Activated gamma-delta T cell (primary cell): ENCODE results near the gene ESRRG.
"Not testable (repeated sequence)": the region's sequence is repeated elsewhere in the genome, so short reads cannot be mapped to it uniquely, and the experiment has no call there.

Experiments used
- DNase-seq: peaks from one replicate; lab custom pipeline; 2025; lab: John Stamatoyannopoulos, UW

ESRRG gene

DNA sequence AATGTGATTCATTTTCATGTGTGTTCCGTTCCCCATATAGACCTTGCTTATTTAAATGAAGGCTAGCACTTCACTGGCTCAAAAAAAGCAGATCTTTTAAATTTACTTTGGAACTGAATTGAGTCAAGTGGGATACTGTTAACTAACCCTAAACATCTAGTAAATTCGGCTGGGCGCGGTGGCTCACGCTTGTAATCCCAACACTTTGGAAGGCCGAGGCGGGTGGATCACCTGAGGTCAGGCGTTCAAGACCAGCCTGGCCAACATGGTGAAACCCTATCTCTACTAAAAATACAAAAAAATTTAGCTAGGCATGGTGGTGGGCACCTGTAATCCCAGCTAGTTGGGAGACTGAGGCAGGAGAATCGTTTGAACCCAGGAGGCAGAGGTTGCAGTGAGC, 19.2 kb downstream of the ESRRG start:
- not testable (repeated sequence) for DNase-seq

- no peak for DNase-seq
Measured at GRCh38 chr1:216702170-216702569, 21.1 kb downstream of the ESRRG start.

DNA sequence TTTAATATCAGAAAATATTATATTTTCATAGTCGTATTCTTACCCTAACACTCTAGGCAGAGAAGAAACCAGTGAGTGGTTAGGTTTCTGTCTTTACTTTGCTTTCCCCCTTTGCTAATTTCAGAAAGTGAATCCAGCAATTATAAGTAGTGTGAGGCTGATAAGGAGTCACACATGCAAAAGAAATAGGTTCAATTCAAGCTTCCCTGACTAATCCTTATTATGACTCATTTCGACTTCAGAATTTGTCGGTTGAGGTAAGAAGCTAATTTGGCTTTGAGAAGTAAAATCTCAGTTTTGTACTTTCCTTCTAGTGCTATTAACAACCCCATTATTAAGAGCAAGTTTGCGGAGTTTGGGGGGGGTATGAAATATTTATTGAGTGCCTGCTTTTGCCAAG, 22.4 kb downstream of the ESRRG start:
- no peak for DNase-seq

DNA sequence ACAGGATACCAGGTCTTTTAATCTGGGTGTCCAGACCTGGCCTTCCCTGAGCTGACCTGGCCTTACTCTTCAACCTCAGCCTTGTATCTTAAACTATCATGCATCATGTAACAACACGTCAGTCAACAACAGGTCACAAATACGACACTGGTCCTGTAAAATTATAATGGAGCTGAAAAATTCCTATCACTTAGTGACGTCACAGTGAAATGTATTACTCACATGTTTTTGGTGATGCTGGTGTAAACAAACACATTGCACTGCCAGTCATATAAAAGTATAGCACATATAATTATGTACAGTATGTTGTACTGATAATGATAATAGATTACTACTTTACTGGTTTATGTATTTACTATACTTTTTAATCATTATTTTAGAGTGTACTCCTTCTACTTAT, 31.5 kb downstream of the ESRRG start:
- no peak for DNase-seq

GRCh38 chr1:216690603-216691002, 32.6 kb downstream of the ESRRG start:
- no peak for DNase-seq

- DNase-seq: no peak
Measured at GRCh38 chr1:216688127-216688657, 35.0 kb downstream of the ESRRG start.

GRCh38 chr1:216686860-216687766, 36.1 kb downstream of the ESRRG start:
- DNase-seq: no peak

- DNase-seq: no peak
Measured at GRCh38 chr1:216682752-216683151, 40.5 kb downstream of the ESRRG start.

GRCh38 chr1:216679108-216679507, 44.1 kb downstream of the ESRRG start:
- DNase-seq: no peak

DNA sequence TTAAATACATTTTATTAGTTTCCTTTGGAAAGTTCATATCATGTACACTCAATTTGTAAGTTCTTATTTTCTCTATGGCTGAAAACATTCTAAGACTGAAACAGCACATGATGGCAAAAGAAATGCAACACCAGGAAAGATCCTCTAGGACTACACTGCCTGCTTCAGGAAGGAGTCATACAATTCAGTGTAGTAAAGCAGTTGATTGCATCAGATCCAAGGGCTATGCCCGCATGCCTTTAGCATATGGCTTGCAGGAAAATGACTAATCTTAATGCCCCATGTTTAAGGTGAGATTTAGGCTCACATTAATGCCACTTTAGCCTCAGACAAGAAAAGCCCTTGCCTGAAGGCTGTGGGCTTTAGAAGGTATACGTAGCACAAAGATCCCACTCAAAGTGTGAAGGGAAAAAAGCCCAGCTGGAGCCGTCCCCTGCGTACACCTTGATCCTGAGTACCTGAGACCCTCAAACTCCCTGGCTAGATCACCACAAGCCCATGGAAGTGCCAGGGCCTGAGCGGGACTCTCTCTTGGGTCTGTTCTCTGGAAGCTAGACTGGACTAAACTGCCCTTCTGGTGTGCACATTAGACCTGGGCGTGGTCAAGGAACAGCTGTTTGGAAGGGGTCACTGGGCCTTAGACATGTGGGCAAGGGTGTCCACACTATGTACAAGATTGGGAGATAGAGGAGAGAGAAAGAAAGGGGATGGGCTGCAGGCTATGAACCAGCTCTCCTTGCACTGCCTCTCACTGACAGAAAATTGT, 52.9 kb downstream of the ESRRG start:
- no peak for DNase-seq

DNA sequence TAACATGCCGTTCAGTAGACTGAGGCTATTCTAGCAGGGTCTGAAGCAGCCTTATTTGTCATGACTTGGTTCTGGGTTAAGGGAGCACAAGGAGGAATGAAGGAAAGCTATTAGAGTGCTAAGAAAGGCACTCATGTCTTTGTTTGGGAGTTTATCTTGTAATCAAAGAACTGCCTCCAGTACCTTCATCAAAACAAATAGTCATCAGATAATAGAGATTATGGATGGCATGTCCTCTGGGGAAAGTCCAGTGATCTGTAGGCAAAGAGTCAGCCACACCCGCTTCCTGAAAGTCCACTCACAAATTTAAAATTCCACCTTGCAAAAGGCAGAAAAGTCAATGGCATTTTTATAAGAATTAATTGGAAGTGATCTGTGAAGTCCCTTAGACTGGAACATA, 56.8 kb downstream of the ESRRG start:
- no peak for DNase-seq

DNA sequence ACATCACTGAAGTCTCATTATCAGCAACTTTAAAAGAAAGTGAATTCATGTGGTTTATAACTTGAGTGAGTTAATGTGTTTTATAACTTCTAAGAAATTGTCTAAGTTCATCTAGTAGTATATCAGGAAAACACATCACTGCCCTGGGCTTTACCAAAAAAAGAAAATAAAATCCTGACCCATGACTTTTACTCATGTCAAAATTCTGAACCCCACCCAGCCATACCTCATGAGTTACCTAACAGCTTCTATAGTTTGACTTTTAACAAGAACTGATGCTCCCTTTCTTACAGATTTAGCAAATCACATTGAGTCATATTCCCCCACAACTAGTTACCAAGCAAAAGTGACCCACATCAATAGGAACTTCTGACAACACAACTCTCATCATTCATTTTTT, 57.4 kb downstream of the ESRRG start:
- DNase-seq: no peak

DNA sequence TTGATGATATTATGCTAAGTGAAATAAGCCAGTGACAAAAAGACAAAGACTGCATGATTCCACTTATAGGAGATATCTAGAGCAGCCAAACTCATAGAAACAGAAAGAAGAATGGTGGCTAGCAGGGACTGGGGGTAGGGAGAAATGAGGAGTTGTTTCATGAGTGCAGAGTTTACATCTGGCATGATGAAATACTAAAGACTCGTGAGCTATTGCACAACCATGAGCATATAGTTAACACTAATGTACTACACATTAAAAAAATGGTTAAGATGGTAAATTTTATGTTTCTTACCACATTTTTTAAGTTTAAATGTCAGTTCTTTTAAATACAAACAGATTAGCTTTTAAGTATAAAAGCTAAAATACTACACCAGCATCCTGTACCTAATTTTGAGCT, 57.8 kb downstream of the ESRRG start:
- no peak for DNase-seq

GRCh38 chr1:216662681-216663080, 60.5 kb downstream of the ESRRG start:
- DNase-seq: no peak

DNA sequence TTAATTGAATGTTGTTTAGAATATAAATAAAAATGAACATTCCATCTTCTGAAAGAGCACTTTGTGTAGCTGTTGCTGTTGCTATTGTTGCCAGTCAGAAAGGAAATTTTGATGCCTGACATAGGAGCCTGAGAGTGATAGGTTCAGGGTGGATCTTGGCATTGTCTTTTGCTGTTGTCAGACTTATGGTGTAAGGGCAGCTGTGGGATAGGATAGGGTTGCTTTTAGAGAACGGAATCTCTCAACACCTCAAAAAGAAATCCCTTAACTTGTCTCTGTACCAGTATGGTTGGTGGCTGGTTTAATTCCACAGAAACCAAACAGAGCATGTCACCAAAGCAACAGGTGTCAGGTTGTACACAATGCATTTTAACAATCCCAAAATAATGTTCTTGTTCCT, 62.7 kb downstream of the ESRRG start:
- no peak for DNase-seq

DNA sequence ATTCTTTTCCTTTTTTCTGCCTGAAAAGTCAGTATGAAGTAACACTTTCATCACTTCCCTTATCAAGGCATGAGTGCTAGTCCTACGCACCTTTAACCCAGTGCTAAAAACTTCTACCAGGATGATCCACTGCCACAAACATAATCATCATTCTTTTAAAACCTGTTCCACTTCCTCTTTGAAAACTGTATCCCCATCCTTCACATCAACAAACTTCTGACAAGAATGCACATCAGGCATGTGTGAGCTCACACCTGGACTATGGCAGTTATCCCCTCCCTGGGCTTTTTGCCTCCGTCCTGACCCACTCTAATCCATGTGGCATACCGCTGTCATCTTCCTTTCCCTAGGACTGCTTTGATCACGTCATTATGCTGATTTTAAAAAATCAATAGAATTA, 70.2 kb downstream of the ESRRG start:
- no peak for DNase-seq

- no peak for DNase-seq
Measured at GRCh38 chr1:216651826-216652418, 71.3 kb downstream of the ESRRG start.

DNA sequence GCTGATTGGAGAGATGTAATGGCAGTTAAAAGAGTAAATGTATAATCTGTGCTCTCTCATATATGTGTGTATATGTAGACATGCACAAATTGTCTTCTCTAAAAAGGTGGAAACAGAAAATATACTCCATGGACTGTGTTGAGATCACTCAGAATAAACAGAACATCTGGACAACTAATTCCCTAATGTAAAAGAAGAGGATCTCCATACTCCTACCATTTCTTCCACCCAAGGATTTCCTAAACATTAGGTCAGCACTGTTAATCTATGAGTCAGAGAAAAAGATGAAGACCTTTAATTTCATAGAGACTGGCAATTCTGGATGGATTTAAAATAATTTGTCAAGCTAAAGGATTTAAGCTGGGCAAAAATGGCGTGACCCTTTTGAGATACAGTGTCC, 80.1 kb downstream of the ESRRG start:
- no peak for DNase-seq

DNA sequence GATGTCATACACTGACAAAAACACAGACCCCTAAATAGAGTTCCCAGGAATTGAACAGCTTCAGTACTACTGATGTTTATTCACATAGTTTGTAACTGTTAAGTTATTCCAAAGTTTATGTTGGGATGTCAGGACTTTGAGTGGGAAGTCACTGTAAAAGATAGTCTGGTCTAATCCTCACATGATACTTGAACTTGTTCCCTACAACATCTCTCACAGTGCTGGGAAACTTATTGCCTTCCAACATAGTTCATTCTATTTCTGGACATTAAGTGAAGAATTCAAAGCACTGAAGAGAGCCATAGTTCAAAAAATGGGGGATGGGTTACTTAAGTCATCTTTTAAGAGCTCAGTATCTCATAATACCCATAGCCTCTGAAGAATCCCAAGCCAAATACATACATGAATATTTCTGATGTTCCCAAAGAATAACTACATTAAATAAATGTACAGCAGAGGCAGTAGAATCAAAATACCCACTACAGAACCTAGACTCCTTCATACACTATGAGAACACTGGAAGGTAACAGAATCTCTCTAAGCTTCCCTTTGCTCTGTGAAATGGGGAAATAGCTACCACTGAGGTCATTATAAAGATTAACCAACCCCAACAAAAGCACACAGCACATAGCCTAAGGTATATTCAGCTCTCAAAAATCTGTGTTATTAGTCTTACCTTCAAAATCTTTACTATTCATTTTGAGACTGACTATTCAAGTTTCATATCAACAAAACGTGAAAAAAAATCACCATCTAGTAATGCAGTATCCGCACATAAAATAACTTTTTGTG, 81.4 kb downstream of the ESRRG start:
- DNase-seq: no peak

GRCh38 chr1:216640100-216640499, 83.1 kb downstream of the ESRRG start:
- DNase-seq: no peak

GRCh38 chr1:216632980-216633379, 90.2 kb downstream of the ESRRG start:
- no peak for DNase-seq

- DNase-seq: no peak
Measured at GRCh38 chr1:216630532-216630931, 92.7 kb downstream of the ESRRG start.
